DOHH2 (cell line): ENCODE data around the gene ADGRB3.

ENCODE experiments used
- EZH2phosphoT487 ChIP-seq: fragments of 200-600 bp; sonication (generic); IDR thresholded peaks from 2 replicates; pipeline ENCODE4 v1.6.1; 2017; ENCODE audit warnings: borderline replicate concordance, mild to moderate bottlenecking, antibody characterized with exemption, low read length, moderate library complexity, mixed read lengths
- TF ChIP-seq, protein P1 (sequence below): fragments of 200-600 bp; sonication (generic); IDR thresholded peaks from one replicate; pipeline ENCODE4 v1.5.1; 2014; ENCODE audit warnings: antibody characterized with exemption, mild to moderate bottlenecking, low read depth, low read length; ENCODE audit not compliant: poor library complexity, severe bottlenecking

DNA sequence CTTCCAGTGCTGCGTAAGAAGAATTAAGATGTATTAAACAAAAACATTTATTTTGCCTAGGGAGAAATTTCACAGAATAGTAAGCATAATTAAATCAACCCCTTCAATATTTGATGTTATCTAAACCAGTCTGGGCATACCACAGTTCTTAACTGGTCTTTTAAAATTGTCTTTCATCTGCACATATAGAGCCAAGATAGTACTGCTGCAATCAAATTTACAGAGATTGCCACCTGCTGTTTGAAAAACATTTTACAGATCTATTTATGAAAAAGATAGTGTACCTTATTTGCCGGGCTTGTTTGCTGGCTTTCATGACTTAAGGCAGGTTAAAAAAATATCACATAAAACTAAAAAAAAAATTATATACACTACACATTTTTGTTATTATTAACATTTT lies 323.2 kb downstream of the ADGRB3 start:
- TF ChIP-seq, protein P1, sequence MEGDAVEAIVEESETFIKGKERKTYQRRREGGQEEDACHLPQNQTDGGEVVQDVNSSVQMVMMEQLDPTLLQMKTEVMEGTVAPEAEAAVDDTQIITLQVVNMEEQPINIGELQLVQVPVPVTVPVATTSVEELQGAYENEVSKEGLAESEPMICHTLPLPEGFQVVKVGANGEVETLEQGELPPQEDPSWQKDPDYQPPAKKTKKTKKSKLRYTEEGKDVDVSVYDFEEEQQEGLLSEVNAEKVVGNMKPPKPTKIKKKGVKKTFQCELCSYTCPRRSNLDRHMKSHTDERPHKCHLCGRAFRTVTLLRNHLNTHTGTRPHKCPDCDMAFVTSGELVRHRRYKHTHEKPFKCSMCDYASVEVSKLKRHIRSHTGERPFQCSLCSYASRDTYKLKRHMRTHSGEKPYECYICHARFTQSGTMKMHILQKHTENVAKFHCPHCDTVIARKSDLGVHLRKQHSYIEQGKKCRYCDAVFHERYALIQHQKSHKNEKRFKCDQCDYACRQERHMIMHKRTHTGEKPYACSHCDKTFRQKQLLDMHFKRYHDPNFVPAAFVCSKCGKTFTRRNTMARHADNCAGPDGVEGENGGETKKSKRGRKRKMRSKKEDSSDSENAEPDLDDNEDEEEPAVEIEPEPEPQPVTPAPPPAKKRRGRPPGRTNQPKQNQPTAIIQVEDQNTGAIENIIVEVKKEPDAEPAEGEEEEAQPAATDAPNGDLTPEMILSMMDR: peak; percentile 27
- no peak for TF ChIP-seq EZH2phosphoT487
